Activated CD4-positive, alpha-beta T cell treated with anti-CD3 and anti-CD28 coated beads for 24 hours (primary cell): Measurements from ENCODE around the gene ZNF776.
"Not testable (repeated sequence)": the region's sequence is repeated elsewhere in the genome, so short reads cannot be mapped to it uniquely, and the experiment has no call there.

Experiments used
- DNase-seq, 2 donors: peaks; one replicate each; pipeline ENCODE4 v3.0.0-alpha.2; 2020; ENCODE audit warnings: low read depth in 2 of 2

The ZNF776 gene

DNA sequence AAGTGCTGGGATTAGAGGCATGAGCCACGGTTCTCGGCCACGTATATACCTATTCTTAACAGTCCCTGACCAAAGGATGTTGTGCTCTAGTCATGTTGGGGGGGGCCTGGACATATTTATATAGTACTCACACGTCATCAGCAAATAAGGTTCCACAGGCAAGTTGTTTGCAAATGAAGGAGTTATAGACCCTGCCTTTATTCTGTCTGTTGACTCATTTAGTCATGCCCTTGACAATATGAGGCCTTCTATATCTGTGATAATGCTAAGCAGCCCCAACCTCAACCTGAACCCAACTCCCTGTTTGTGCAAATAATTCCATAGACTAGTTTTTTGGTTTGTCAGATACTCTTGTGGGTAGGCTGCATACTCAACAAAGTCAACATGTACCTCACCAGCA is 31.7 kb downstream of the ZNF776 start:
- DNase-seq: no peak

DNA sequence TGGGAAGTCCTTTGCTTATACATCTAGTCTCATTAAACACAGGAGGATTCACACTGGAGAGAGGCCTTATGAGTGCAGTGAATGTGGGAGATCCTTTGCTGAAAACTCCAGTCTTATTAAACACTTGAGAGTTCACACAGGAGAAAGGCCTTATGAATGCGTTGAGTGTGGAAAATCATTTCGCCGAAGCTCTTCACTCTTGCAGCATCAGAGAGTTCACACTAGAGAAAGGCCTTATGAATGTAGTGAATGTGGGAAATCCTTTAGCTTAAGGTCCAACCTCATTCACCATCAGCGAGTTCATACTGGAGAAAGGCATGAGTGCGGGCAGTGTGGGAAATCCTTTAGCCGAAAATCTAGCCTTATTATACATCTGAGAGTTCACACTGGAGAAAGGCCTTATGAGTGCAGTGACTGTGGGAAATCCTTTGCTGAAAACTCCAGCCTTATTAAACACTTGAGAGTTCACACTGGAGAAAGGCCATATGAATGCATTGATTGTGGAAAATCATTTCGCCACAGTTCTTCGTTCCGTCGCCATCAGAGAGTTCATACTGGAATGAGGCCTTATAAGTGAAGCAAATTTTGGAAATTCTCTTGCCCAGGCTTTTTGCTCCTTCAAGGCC is 32.7 kb downstream of the ZNF776 start:
- DNase-seq: no peak

DNA sequence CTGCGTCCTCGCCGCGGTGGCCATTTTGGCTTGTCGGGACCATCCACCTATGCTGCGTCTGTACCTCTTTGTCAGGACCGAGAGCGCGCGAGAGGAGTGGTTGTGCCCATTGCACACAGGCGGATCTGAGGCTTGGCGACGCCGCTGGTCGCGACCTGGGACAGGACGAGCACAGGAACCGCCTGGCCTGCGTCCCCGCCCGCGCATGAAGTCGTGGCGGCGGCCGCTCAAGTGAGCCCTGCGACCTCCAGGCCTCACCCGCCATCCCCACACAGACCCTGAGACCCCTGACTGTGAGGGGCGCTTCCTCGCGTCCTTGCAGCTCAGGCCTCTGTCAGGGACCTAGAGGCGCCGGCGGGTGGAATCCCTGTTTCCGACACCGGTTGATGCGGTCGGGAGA is 39.7 kb downstream of the ZNF776 start:
- no peak for DNase-seq

DNA sequence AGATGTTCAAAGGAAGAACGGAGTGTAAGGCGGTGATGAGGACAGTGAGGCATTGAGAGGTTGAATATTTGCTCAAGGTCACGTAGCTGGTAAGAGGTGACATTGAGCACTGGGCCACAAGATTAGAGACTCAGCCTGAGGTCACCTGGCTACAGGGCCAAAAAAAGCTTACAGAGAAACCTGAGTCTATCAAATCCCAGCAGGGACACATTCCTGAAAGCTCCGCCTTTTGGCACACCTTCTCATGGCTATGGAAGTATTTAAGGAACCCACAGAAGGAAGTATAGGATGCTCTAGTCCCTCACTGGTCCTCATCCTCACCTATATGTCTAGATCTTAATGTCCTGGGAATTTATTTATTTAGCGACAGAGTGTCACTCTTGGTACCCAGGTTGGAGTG is 40.3 kb downstream of the ZNF776 start:
- DNase-seq: no peak

DNA sequence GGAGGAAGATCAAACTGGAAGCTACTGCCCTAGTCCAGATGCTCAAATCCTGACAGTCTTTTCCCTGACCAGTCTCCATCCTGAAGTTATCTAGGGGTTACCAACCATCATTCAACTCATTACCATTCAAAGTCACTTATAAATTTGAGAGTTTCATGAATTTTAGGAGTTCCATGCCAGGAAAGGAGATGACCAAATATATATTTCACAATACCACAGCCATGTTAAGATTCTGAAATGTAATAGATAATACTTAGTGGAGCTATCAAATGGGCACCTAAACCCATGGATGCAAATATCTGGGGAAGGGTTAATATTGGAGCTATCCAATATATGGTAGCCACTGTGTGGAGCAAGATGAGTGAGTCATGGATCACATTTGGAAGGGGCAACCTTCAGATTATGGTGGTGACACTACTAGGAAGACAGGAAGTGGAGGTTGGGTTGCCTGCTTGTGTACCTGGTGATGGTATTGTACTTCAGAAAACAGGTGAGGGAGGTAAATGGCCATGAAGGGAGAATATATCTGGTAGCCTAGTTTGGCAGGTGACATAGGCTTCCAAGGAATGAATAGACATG is 41.6 kb downstream of the ZNF776 start:
- DNase-seq: no peak

DNA sequence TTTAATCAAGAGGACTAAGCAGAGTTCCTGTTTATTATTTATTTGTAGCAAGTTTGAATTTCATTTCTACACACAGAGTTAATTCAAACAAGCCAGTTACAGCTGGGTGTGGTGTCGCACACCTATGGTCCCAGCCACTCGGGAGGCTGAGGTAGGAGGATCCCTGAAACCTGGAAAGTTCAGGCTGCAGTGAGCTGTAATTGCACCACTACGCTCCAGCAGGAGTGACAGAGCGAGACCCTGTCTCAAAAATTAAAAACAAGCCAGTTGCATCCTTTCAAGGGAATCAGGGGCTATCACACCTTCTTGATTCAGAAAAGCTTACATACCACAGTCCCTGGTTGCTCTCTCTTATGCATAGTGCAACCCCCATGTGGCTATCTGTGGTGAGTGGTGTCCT is 42.7 kb downstream of the ZNF776 start:
- no peak for DNase-seq

DNA sequence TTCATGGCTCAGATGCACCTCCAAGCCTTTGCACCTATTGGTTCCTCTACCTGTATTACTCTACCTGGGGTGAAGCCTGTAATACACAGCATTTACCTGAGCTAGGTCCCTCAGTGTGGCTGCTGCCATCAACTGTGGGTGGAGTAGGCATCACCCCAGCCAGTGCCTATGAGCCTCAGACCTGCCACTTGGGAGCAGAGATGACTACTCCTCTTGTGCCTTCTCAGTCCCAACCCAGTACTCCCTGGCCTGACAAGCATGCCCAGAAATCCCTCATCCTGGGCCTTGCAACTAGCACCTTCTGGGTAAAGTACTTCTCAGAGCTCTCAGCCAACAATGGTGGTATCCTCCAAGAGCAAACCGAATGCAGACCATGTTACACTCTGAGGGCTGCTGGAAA is 50.0 kb downstream of the ZNF776 start:
- DNase-seq: not testable (repeated sequence)

DNA sequence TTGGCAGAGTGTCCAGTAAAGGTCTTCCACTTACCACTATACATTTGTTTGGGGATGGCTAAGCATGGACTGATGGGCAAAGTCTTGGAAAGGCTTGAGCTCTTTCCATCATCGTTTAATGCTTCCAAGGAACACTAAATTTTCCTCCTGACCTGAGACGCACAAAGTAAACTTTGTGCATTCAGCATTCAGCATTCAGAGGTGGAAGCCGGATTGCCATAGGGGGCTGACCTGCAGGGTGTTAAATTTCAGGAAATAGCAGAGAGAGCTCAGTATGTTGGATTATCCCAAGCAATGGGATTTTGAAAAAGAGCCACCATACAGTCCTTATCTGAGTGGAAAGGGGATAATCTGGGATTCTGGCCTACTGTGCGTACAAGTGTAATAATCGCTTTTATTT is 54.1 kb downstream of the ZNF776 start:
- no peak for DNase-seq

DNA sequence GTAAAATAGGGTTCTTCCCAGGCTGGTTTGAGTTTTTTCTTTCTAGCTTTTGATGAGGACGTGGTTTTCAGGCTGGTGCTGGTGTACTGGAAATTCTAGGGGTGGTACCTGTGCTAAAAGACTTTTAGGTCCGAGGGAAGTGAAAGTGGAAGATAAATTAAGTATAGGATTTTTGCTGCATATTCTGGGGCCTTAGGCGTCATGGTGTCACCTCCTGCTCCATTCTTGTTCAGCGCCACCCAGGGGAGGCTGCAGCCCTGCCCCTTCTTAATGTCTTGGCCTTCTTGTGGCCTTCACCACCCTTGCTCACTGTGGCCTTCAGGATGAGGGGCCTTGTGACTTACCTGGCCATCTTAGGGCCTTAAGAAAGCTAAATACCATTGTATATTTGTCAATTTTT is 55.7 kb downstream of the ZNF776 start:
- DNase-seq: no peak

DNA sequence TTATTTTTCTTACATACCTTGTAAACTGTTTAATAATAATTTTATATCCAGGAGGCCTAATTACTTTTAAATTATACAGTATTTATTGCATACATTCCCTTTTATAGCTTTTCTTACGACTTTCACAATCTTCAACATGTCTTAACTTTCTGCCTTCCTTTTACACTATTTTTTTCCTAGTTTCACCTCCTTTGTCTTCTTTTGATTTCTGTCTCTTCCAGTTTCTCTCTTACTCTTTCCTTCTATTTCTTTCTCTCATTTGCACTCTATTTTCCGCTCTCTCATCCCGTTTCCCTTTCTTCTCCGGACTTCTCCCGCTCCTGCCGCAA is 56.6 kb downstream of the ZNF776 start:
- DNase-seq: no peak

DNA sequence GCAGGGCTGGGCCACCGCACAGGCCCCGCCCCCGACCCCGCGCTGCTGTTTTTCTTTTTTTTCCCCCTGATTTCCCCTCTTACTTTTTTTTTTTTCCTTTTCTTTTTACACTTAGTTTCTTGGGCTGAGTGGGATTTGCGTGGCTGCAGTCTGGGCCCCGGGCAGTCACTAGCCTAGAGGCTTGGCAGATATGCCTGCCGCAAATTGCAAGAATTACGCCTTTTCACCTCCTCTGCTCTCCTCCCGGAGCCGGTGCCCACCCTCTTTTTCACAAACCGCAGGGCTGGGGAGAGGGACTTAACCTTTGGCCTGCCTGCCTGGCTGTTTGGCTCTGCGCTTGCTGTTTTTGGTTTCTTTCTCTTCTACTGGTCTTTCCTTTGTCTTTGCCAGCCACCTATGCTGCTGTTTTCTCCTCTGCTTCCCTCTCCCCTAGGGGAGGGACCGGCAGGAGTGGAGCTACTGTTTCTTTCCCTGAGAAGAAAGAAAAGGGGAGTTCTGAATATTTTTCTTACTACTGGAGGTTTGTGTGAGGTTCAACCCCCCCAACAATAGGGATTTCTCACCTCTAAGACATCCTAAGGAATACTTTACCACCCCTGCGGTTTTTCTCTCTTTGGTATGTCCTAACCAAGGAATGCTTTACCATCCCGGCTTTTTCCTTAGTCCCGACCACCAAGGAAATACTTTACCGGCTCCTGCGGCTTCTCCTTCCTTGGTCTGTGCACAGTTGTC is 57.1 kb downstream of the ZNF776 start:
- DNase-seq: no peak

DNA sequence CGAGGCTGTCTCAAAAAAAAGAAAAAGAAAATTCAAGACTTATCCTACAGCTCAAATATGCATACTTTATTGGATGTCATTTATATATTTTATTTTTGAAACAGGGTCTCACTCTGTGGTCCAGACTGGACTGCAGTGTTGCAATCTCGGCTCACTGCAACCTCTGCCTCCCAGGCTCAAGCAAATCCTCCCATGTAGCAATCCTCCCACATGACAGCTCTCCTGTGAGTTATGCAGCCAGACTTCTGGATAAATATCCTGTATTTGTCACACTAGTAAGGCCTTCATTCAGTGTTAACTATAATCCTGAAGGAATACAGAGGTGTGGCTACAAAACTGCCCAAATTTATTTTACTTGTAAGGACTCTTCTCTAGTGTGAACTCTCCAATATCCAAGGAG is 60.9 kb downstream of the ZNF776 start:
- no peak for DNase-seq
